Measurements from ENCODE around the gene SCO1.

DNA sequence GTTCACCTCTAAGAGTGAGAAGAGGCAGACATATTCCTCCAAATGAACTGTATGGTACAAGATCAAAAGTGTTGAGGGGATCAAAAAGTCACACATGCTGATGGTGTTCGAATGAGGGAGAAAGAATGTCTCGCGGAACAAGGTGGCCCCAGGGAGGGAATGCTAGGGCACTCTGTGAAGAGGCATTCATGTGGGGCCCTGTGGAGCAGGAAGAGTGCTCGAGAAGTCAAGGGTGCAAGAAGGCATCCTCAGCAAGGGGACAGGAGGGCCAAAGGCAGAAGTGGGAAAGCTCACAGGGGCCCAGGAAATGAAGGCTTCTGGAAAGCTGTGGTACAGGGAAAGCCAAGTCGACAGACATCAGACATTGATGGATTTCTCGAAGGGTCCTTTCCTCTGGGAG, 34.1 kb downstream of the SCO1 start:
- TF ChIP-seq, protein P1, sequence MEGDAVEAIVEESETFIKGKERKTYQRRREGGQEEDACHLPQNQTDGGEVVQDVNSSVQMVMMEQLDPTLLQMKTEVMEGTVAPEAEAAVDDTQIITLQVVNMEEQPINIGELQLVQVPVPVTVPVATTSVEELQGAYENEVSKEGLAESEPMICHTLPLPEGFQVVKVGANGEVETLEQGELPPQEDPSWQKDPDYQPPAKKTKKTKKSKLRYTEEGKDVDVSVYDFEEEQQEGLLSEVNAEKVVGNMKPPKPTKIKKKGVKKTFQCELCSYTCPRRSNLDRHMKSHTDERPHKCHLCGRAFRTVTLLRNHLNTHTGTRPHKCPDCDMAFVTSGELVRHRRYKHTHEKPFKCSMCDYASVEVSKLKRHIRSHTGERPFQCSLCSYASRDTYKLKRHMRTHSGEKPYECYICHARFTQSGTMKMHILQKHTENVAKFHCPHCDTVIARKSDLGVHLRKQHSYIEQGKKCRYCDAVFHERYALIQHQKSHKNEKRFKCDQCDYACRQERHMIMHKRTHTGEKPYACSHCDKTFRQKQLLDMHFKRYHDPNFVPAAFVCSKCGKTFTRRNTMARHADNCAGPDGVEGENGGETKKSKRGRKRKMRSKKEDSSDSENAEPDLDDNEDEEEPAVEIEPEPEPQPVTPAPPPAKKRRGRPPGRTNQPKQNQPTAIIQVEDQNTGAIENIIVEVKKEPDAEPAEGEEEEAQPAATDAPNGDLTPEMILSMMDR (IDR thresholded peaks at IDR 0.05): no peak
- no peak for TF ChIP-seq POLR2A (IDR thresholded peaks at IDR 0.05)
